ENCODE results near the gene ZNF750. TPM values are rescaled to one million over a fixed set of nuclear protein-coding genes. Genes with fewer than 3 reads are reported as not detected.

Gene ZNF750
- total RNA-seq, 2 donors from 2014 or later = not detected

GRCh38 chr17:82862737-82863382, 23.0 kb upstream of the ZNF750 start:
- peak in 1 of 2 donors; percentile 18 for DNase-seq

GRCh38 chr17:82862191-82862590, 22.4 kb upstream of the ZNF750 start:
- ATAC-seq (no peak), DNase-seq (no peak)
- intact Hi-C loops (cut with DNase I, micrococcal nuclease) = no loop called here

More at GRCh38 chr17:82862737-82863382, 23.0 kb upstream of the ZNF750 start:
- no peak for ATAC-seq
- intact Hi-C loops (cut with DNase I, micrococcal nuclease) = no loop called here

- ATAC-seq = no peak
- DNase-seq = no peak
- intact Hi-C loops (cut with DNase I, micrococcal nuclease) = no loop called here
Measured at GRCh38 chr17:82861393-82861775, 21.6 kb upstream of the ZNF750 start.

GRCh38 chr17:82860606-82861392, 21.0 kb upstream of the ZNF750 start:
- ATAC-seq (no peak), DNase-seq (no peak)
- intact Hi-C loops (cut with DNase I, micrococcal nuclease) = no loop called here

- intact Hi-C loops (cut with DNase I, micrococcal nuclease) = no loop called here
- ATAC-seq (peak; percentile 37), DNase-seq (peak in 1 of 2 donors; percentile 50)
Measured at GRCh38 chr17:82859431-82860403, 19.9 kb upstream of the ZNF750 start.

- intact Hi-C loops (cut with DNase I, micrococcal nuclease) = no loop called here
- ATAC-seq = no peak
- DNase-seq = no peak
Measured at GRCh38 chr17:82858376-82859126, 18.7 kb upstream of the ZNF750 start.

- intact Hi-C loops (cut with DNase I, micrococcal nuclease) = no loop called here
- no peak for ATAC-seq
- no peak for DNase-seq
Measured at GRCh38 chr17:82856361-82856760, 16.5 kb upstream of the ZNF750 start.

GRCh38 chr17:82854226-82854625, 14.4 kb upstream of the ZNF750 start:
- DNase-seq = no peak
- intact Hi-C loops (cut with DNase I, micrococcal nuclease) = no loop called here

GRCh38 chr17:82851381-82851780, 11.6 kb upstream of the ZNF750 start:
- intact Hi-C loops (cut with DNase I, micrococcal nuclease) = no loop called here
- ATAC-seq = no peak
- no peak for DNase-seq

More at GRCh38 chr17:82854226-82854625, 14.4 kb upstream of the ZNF750 start:
- ATAC-seq = no peak

- intact Hi-C loops (cut with DNase I, micrococcal nuclease) = no loop called here
- DNase-seq = peak in 1 of 2 donors; percentile 10
- no peak for ATAC-seq
Measured at GRCh38 chr17:82849076-82849945, 9.5 kb upstream of the ZNF750 start.

- DNase-seq = peak; percentile 80 to 81
- ATAC-seq = peak; percentile 99
- intact Hi-C loops (cut with DNase I, micrococcal nuclease) = no loop called here
Measured at GRCh38 chr17:82848022-82848592, 8.3 kb upstream of the ZNF750 start.

GRCh38 chr17:82846061-82846691, 6.4 kb upstream of the ZNF750 start:
- intact Hi-C loops (cut with DNase I, micrococcal nuclease) = no loop called here
- DNase-seq (no peak), ATAC-seq (no peak)

- intact Hi-C loops (cut with DNase I, micrococcal nuclease) = no loop called here
Measured at GRCh38 chr17:82845163-82845807, 5.5 kb upstream of the ZNF750 start.

GRCh38 chr17:82844796-82845162, 5.0 kb upstream of the ZNF750 start:
- ATAC-seq = no peak
- intact Hi-C loops (cut with DNase I, micrococcal nuclease) = no loop called here
- no peak for DNase-seq

More at GRCh38 chr17:82845163-82845807, 5.5 kb upstream of the ZNF750 start:
- ATAC-seq = no peak
- DNase-seq = no peak

- ATAC-seq = no peak
Measured at GRCh38 chr17:82843904-82844680, 4.3 kb upstream of the ZNF750 start.

More at GRCh38 chr17:82843904-82844680, 4.3 kb upstream of the ZNF750 start:
- intact Hi-C loops (cut with DNase I, micrococcal nuclease) = no loop called here
- no peak for DNase-seq
